Glomerular visceral epithelial cell (primary cell): ENCODE results near the gene GRIN3B.

Experiments used
- DNase-seq: peaks from one replicate; pipeline ENCODE4 v3.0.0-alpha.2; 2016; ENCODE audit errors: extremely low spot score

GRIN3B gene

DNA sequence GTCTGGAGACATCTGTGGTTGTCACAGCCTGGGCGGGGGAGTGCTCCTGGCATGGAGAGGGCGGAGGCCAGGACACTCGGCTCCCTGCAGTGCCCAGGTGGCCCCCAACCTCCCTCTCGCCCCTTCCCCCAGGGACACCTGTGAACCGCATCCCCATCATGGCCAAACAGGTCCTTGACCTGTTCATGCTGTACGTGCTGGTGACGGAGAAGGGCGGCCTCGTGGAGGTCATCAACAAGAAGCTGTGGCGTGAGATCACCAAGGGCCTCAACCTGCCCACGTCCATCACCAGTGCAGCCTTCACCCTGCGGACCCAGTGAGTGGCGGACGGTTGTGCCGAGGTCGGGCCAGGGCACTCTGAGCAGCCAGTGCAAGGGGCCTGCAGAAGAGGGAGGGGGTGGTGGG is 36.1 kb upstream of the GRIN3B start:
- no peak for DNase-seq

GRCh38 chr19:964761-965694 is 35.2 kb upstream of the GRIN3B start:
- DNase-seq: no peak

DNA sequence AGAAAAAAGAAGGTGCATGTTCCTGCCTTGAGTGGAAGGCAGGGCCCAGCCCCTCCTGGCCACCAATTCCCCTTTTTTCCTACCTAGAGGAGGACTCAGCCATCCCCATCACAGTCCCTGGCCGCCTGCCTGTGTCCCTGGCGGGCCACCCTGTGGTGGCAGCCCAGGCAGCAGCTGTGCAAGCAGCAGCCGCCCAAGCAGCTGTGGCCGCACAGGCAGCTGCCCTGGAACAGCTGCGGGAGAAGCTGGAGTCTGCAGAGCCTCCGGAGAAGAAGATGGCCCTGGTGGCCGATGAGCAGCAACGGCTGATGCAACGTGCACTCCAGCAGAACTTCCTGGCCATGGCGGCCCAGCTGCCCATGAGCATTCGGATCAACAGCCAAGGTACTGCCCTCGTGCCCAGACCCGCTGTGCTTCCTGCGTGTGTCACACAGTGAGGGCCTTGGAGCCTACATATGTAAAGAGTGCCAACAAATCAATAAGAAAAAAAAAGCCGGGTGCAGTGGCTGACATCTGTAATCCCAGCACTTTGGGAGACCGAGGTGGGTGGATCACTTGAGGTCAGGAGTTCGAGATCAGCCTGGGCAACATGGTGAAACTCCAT is 33.6 kb upstream of the GRIN3B start:
- DNase-seq: no peak

DNA sequence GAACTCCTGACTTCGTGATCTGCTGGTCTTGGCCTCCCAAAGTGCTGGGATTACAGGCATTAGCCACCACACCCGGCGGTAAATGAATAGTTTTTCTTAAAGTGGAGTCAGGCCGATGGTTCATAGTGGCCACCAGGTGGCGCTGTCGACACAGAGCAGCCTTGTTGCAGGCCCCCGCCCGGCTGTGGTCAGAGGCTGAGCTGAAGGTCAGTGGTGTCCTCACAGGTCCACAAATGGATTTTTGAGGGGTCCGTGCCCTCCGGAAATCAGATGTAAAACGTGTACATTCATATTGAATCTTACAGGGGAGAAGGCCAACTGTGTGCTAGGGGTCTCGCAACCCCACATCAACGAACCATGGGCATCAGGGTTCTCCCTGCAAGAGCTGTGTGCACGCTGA is 29.5 kb upstream of the GRIN3B start:
- DNase-seq: no peak

DNA sequence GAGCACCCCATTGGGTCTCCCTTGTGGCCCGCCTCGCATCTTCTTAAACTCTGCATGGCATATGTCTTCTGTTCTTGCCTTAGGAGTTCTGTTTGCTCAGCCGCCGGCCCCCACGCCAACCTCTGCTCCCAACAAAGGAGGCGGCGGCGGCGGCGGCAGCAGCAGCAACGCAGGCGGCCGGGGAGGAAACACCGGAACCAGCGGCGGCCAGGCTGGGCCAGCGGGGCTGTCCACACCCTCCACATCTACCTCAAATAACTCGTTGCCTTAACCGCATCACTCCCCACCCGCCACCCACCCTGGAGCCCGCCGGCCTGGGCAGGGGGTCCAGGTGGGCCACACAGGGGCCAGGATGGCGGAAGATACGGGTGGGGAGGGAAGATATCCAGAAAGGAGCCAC is 28.4 kb upstream of the GRIN3B start:
- no peak for DNase-seq

DNA sequence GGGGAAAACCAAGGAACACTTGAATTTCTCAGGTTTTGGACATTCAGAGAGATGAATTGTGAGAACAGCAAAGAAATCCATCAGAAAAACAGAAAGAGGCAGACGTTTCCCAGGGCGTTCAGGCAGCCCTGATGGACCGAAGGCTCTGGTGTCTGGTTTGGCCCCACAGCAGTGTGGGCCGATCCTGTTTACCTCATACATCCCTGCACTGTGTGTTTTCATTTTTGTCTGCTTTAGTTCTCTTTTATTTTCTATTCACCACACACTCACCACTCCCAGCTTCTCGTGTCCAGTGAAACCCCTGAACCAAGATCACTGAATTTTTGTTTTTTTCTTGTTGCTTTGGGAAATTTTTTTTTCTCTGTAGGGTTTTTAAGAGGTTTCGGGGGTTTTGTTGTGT is 27.9 kb upstream of the GRIN3B start:
- no peak for DNase-seq

DNA sequence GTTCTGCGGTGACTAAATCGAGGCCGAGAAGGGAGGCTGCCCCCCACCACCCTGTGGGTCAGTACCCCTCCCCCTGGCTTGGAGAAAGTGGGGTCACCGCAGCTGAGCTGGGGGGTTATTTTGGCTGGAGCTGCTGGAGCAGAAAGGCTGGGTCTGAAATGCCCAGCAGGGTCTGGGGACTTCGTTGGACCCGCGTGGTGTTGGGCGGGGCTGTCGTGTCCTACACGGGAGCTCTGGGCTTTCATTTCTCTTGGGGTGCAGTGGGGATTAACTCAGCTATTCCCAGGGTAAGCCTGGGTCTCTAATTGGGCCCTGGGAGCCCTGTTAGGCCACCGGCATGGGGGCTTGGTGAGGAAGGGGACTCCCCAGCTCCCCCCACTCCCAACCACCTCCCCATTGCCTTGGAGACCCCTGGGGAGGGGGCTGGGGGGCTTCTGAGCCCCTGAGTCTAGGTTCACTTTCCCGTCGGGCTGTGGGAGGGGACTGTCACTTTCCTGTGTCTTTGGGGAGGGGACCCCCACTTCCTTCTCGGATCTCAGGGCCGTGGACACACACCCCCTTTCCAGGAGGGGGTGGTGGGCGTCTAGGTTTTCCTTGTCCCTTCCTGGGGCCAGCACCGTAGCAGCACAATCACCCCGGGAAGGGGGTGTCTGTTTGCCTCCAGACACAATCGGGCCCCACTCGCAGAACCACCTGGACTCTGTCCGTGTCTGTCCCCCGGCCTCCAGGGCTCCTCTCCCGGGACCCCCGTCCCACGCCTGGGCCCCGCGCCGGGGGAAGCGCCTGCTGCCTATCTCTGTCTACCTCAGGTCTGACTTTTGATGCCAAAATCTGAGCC is 26.3 kb upstream of the GRIN3B start:
- no peak for DNase-seq

DNA sequence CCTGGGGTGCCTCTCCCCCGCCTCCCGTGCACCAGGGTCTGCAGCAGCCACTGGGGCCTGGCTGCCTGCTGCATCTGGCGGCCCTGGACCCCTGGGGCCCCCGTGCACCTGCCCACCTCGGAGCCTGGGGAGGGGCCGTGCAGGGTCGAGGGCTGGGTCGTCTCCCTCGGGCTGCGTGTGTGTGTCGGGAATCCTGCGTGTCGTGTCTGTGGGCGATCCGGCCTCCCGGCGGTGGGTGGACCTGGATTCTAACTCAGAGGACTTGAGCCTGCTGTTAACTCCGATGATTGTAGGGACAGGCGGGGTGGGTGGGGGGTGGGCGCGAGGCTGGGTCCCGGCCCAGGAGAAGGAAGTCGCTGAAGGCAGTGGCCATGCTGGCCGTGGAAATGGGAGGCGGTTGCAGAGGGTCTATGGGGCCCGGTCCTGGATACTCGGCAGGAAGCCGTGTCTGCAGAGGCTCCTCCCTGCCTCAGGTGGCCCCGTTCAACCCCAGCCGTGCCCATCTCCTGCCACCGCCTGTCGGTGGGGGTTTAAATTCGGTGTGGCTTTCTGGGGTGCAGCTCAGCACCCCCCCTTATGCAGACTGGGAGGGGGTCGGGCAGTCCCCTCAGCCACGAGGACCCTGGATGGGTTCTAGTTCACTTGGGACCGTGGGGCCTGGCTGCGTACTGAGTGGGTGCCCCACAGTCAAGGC is 25.5 kb upstream of the GRIN3B start:
- DNase-seq: no peak

DNA sequence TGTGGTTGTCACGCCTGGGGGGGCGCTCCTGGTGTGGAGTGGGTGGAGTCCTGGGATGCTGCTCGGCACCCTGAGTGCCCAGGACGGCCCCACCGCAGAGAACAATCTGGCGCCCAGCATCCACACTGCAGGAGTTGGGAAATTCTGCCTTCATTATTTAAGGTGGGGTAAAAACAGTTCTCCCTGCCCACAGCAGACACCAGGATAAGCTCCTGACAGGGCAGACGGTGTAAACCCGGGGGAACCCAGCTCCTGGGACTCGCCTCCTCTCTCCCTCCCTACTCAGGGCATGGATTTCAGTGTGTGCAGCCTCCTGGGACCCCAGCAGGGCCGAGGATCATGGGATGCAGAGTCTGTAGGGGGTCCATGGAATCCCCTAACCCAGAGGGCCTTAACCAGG is 23.7 kb upstream of the GRIN3B start:
- no peak for DNase-seq

- DNase-seq: no peak
Measured at GRCh38 chr19:977058-977464, 23.2 kb upstream of the GRIN3B start.

DNA sequence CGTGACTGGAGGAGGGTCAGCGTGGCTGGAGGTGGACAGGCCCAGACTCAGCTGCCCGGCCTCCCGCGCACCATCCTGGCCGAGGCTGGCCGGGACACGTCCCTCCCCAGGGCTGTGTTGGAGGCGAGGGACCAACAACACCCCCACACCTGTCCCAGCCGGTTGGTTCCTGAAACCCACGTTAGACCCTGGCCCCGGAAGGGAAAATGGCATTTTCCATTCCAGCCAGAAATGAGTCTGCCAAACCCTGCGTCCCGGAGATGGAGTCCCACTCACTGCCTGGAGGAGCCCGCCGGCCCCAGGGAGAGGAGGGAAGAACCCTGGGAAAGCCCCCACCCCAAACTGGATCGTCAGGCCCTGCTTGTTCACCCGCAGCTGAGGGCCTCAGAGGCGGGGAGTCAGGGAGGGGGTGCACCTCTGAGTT is 20.9 kb upstream of the GRIN3B start:
- no peak for DNase-seq

DNA sequence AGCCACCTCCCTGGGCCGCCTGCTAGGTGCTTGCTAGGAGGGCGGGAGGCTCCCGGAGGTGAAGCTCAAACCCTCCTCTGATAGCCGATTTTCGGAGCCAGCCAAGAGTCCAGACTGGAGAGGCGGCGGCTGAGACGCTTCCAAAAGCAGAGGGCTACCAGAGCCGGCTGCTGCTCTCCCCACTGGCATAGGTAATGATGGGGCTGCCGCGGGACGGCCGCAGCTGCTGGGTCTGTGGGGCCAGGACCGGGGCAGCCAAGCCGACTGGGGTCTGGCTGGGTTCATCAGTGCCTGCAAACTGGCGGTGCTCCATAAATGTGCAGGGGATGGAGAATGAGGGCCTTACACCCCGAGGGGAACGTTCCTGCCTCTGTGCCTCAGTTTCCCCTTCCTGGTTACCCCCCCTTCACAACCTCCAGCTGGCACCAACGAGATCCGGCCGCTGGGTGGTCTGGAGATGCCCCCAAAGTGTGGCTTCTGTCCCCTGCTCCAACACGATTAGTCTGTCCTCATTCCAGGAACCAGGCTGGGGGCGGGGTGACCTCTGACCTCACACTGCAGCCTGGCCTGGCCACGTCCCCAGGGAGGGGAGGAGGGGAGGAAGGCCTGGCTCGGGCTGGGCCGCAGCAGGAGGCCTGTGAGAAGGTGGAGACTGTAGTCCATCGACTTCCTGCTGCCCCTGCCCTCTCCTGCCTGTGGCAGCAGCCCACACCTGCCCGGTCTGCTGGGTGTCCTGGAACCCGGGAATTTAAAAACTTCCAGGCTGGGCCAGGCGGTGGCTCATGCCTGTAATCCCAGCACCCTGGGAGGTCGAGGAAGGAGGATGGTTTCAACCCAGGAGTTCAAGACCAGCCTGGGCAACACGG is 19.9 kb upstream of the GRIN3B start:
- DNase-seq: no peak

GRCh38 chr19:982567-983170 is 17.6 kb upstream of the GRIN3B start:
- peak; percentile 72 for DNase-seq

GRCh38 chr19:984165-984967 is 15.9 kb upstream of the GRIN3B start, which contains the start of gene WDR18:
Gene WDR18 (plus strand): TSS chr19:984345. CDS start chr19:984354, 9 bp downstream.
- DNase-seq: peak; percentile 89

DNA sequence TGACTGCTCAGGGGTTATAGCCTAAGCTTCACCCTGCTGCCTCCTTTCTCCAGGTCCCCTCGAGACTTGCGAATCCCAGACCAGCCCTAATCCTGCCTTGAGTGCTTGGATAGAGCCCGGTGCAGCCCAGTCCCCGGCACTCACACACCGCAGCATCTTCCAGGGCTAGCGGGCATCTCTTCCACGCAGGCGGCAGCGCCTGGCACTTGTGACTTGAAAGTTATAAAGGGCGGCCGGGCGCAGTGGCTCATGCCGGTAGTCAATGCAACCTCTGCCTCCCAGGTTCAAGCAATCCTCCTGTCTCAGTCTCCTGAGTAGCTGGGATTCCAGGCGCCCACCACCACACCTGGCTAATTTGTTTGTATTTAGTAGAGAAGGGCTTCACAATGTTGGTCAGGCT is 14.1 kb upstream of the GRIN3B start:
- DNase-seq: no peak

DNA sequence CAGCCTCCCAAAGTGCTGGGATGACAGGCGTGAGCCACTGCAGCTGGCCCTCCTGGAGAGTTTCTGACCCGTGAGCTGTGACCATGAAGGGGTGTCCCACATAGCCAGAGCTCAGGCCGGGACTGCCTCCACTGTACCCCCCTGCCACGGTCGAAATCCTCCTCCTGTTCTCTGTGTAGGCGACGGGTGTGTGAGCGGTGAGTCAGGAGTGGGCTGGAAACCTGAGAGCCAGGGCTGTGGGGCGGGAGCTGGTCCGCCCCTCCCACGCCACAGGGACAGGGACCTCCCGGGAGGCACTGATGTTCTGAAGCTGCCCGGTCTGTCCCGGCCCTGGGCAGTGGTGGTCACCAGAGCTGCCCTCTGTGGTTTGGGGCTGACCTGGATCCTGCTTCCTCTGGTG is 12.1 kb upstream of the GRIN3B start:
- DNase-seq: no peak

- DNase-seq: no peak
Measured at GRCh38 chr19:988510-988909, 11.7 kb upstream of the GRIN3B start.

DNA sequence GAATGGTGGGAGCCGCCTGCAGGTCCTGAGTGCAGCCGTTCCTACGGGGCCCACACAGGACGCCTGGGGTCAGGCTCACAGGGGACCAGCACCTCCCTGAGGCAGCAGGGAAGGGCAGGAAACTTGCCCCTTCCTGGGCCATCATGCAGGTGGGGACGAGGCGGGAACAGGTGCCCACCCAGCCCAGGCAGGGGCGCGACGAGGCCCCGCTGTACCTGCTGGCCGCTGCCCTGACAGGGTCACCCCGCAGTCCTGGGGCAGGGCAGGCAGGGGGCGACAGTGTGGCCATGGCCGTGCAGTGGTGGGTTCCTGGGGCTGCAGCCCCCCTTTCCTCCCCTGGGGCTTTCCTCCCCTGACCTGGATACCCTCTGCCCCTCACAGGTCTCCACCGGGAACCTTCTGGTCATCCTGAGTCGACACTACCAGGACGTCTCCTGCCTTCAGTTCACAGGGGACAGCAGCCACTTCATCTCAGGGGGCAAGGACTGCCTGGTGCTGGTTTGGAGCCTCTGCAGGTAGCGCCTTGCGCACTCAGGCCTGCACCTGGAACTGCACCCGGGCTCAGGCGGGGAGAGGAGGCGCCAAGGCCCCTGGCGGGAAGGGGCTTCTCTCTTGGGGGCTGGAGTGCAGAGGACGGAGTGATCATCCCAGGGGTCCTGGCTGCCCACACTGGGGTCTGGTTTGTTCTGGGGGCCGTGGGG is 10.7 kb upstream of the GRIN3B start:
- DNase-seq: no peak

- DNase-seq: no peak
Measured at GRCh38 chr19:990119-990571, 10.1 kb upstream of the GRIN3B start.
